Breast epithelium (tissue), 4 donors: ENCODE data around the gene SIGLEC7. TPM values are rescaled to one million over a fixed set of nuclear protein-coding genes. Genes with fewer than 3 reads are reported as not detected.

Experiments
- DNase-seq, 2 donors: peaks; one replicate each; pipeline ENCODE4 v3.0.0-alpha.2; 2019; ENCODE audit warnings: low spot score in 2 of 2
- H3K27ac ChIP-seq, 2 donors: fragments of 200-600 bp; sonication (generic) in 1 of 2; one replicate each; pipeline ENCODE4 v1.5.1; 2016 to 2019; ENCODE audit warnings: mild to moderate bottlenecking in 1 of 2
- H3K27me3 ChIP-seq, 2 donors: fragments of 200-600 bp; sonication (generic) in 1 of 2; one replicate each; pipeline versions ENCODE4 v1.5.1 to v1.6.0; 2017 to 2019; ENCODE audit warnings: control low read depth in 1 of 2, mild to moderate bottlenecking in 1 of 2
- H3K36me3 ChIP-seq: fragments of 200-600 bp; one replicate; pipeline ENCODE4 v1.5.1; 2019
- H3K4me1 ChIP-seq, 2 donors: fragments of 200-600 bp; sonication (generic); one replicate each; pipeline ENCODE4 v1.5.1; 2016 to 2019; ENCODE audit warnings: control low read depth in 1 of 2
- H3K4me3 ChIP-seq, 3 donors: fragments of 200-600 bp; sonication (generic); 1 replicate in 2 of 3; 2 replicates in 1 of 3; pipeline ENCODE4 v1.5.1; 2016 to 2019; ENCODE audit warnings: mild to moderate bottlenecking in 3 of 3, moderate library complexity in 2 of 3
- H3K9me3 ChIP-seq, 2 donors: fragments of 200-600 bp; sonication (generic) in 1 of 2; one replicate each; pipeline ENCODE4 v1.5.1; 2016 to 2019; ENCODE audit warnings: control low read depth in 1 of 2
- CTCF ChIP-seq, 3 donors: fragments of 450-650 bp; IDR thresholded peaks; one replicate each; pipeline ENCODE4 v1.5.1; 2016 to 2017; ENCODE audit warnings: antibody characterized with exemption in 3 of 3, mild to moderate bottlenecking in 3 of 3, moderate library complexity in 3 of 3
- POLR2A ChIP-seq: fragments of 450-650 bp; IDR thresholded peaks from one replicate; pipeline ENCODE4 v1.6.1; 2016; ENCODE audit warnings: antibody characterized with exemption, mild to moderate bottlenecking, moderate library complexity
- POLR2AphosphoS5 ChIP-seq, 3 donors: sonication (generic); formaldehyde crosslinking; IDR thresholded peaks; one replicate each; pipeline ENCODE4 v1.6.1; 2017; ENCODE audit warnings: antibody characterized with exemption in 3 of 3
- intact Hi-C: fragments of 100-400 bp; cut with DNase I; formaldehyde crosslinking; loops from one replicate; pipeline ENCODE4 v1.15.1; 2023; ENCODE audit warnings: low total_unique reads
- total RNA-seq, 3 donors: library from RNA; depleted of rRNA; stranded (reverse); fragments of >200 nt; gene quantifications; one replicate each; pipeline ENCODE4 v1.1.0, GENCODE V29; 2016

The SIGLEC7 gene
- total RNA-seq, 3 donors from 2014 or later, result 0.98 to 3.2 (median 1.8) TPM

- H3K4me1 ChIP-seq, result no peaks in the 10 kb centered on the region
- H3K4me3 ChIP-seq, result peak overlapping the region in 2 of 3 donors; percentile 17 to 31
These were observed 19.8 kb upstream of the SIGLEC7 start for GRCh38 chr19:51122112-51122981.

GRCh38 chr19:51123381-51123800 lies 18.7 kb upstream of the SIGLEC7 start:
- H3K27me3 ChIP-seq, result peaks cover 0 to 15% of the 10 kb centered on the region in 2 donors
- H3K4me3 ChIP-seq, result peak overlapping the region in 2 of 3 donors; percentile 17 to 31
- TF ChIP-seq CTCF (IDR thresholded peaks at IDR 0.05) (no peak), POLR2AphosphoS5 (IDR thresholded peaks at IDR 0.05) (no peak), POLR2A (no peak)
- intact Hi-C loops, result no loop called here
- no peak for DNase-seq
- H3K36me3 ChIP-seq, result no peaks in the 10 kb centered on the region
- no peaks in the 10 kb centered on the region for H3K4me1 ChIP-seq
- no peaks in the 10 kb centered on the region for H3K9me3 ChIP-seq
- peak overlapping the region in 1 of 2 donors; percentile 80 for H3K27ac ChIP-seq

More at GRCh38 chr19:51122112-51122981, 19.8 kb upstream of the SIGLEC7 start:
- Histone ChIP-seq H3K27me3 (peaks cover 0 to 15% of the 10 kb centered on the region in 2 donors), H3K27ac (peak overlapping the region in 1 of 2 donors; percentile 80), H3K36me3 (no peaks in the 10 kb centered on the region), H3K9me3 (no peaks in the 10 kb centered on the region)
- DNase-seq, result no peak
- TF ChIP-seq POLR2A, result no peak
- no peak for TF ChIP-seq POLR2AphosphoS5 (IDR thresholded peaks at IDR 0.05)
- TF ChIP-seq CTCF (IDR thresholded peaks at IDR 0.05), result no peak
- intact Hi-C loops, result no loop called here

DNA sequence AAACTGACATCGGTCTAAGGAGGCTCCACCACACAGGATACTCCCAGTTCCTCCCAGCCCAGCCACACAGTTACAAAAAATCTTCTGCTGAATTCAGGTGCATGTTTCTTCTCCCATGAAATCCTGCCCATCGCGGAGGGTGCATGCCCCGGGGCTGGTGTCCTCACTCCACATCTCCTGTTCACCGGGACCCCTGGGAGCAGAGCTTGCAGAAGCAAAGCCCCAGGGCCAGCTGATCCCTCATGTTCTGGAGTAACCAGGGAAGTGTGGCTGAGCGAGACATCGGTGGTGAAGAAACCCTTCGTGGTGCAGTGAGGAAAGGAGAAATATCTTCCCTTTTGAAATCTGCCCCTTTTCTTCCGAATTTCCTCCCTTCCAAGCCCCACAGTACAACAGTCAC lies 18.3 kb upstream of the SIGLEC7 start:
- no peaks in the 10 kb centered on the region for H3K36me3 ChIP-seq
- no peak for DNase-seq
- H3K9me3 ChIP-seq, result no peaks in the 10 kb centered on the region
- H3K27ac ChIP-seq, result peak overlapping the region in 1 of 2 donors; percentile 71
- intact Hi-C loops, result no loop called here
- no peaks in the 10 kb centered on the region for H3K4me1 ChIP-seq
- H3K27me3 ChIP-seq, result peaks cover 0 to 15% of the 10 kb centered on the region in 2 donors
- TF ChIP-seq CTCF (IDR thresholded peaks at IDR 0.05), result no peak
- TF ChIP-seq POLR2A, result no peak
- TF ChIP-seq POLR2AphosphoS5 (IDR thresholded peaks at IDR 0.05), result no peak
- no peak overlapping the region for H3K4me3 ChIP-seq

GRCh38 chr19:51124216-51124615 lies 17.9 kb upstream of the SIGLEC7 start:
- Histone ChIP-seq H3K36me3 (no peaks in the 10 kb centered on the region), H3K27me3 (peaks cover 0 to 15% of the 10 kb centered on the region in 2 donors), H3K4me1 (no peaks in the 10 kb centered on the region), H3K4me3 (no peak overlapping the region), H3K27ac (peak overlapping the region in 1 of 2 donors; percentile 71), H3K9me3 (no peaks in the 10 kb centered on the region)
- TF ChIP-seq POLR2AphosphoS5 (IDR thresholded peaks at IDR 0.05) (no peak), POLR2A (no peak), CTCF (IDR thresholded peaks at IDR 0.05) (no peak)
- no peak for DNase-seq
- intact Hi-C loops, result no loop called here

DNA sequence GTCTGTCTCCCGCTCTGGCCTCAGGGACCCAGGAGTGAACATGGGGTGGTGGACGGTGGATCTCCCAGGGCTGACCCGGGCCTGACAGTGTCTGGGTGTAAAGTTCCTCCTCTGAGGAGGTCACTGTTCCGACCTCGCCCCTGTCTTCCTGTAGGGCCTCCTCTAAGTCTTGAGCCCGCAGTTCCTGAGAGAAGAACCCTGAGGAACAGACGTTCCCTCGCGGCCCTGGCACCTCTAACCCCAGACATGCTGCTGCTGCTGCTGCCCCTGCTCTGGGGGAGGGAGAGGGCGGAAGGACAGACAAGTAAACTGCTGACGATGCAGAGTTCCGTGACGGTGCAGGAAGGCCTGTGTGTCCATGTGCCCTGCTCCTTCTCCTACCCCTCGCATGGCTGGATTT lies 17.4 kb upstream of the SIGLEC7 start, which contains the start of gene SIGLEC9:
Gene SIGLEC9 (plus strand): TSS at position 178 of the 400 bp plus-strand sequence. CDS start 69 bp downstream, at position 247.
- Histone ChIP-seq H3K27me3 (peaks cover 0 to 15% of the 10 kb centered on the region in 2 donors), H3K4me1 (no peaks in the 10 kb centered on the region), H3K27ac (peak within 1 kb of the TSS in 1 of 2 donors; percentile 71), H3K9me3 (no peaks in the 10 kb centered on the region), H3K4me3 (peak within 1 kb of the TSS; percentile 1 to 35 (median 27)), H3K36me3 (no peaks in the 10 kb centered on the region)
- peak in 1 of 2 donors; percentile 48 for DNase-seq
- intact Hi-C loops, result no loop called here
- no peak for TF ChIP-seq CTCF (IDR thresholded peaks at IDR 0.05)
- TF ChIP-seq POLR2A, result no peak
- no peak for TF ChIP-seq POLR2AphosphoS5 (IDR thresholded peaks at IDR 0.05)
